Thoracic aorta (tissue), 2 donors: ENCODE results near the gene APH1B. TPM values are rescaled to one million over a fixed set of nuclear protein-coding genes. Genes with fewer than 3 reads are reported as not detected.

Experiments used
- ATAC-seq: fragments of 150-250 bp; one replicate; pipeline ENCODE4 v1.8.0; 2017; ENCODE audit warnings: low read depth; ENCODE audit not compliant: insufficient number of reproducible peaks, low FRiP score
- DNase-seq: peaks from one replicate; pipeline ENCODE4 v3.0.0-alpha.2; 2020; ENCODE audit warnings: low spot score
- H3K27ac ChIP-seq, 2 donors: fragments of 200-600 bp; sonication (generic); 1 replicate in 1 of 2; 2 replicates in 1 of 2; pipeline ENCODE4 v1.5.1; 2016; ENCODE audit warnings: mild to moderate bottlenecking in 2 of 2, moderate library complexity in 2 of 2
- H3K27me3 ChIP-seq: fragments of 200-600 bp; sonication (generic); replicated peaks from 2 replicates; pipeline ENCODE4 v1.6.0; 2016; ENCODE audit warnings: mild to moderate bottlenecking; ENCODE audit not compliant: insufficient read depth
- H3K36me3 ChIP-seq: fragments of 200-600 bp; sonication (generic); one replicate; pipeline ENCODE4 v1.5.1; 2016
- H3K4me1 ChIP-seq, 2 donors: fragments of 200-600 bp; sonication (generic); 1 replicate in 1 of 2; 2 replicates in 1 of 2; pipeline versions ENCODE4 v1.5.1 to v1.6.0; 2016; ENCODE audit warnings: low read depth in 2 of 2, mild to moderate bottlenecking in 1 of 2; ENCODE audit not compliant: control insufficient read depth in 1 of 2
- H3K4me3 ChIP-seq: fragments of 200-600 bp; sonication (generic); 2 replicates; pipeline ENCODE4 v1.5.1; 2016; ENCODE audit warnings: mild to moderate bottlenecking
- H3K9me3 ChIP-seq: fragments of 200-600 bp; sonication (generic); 2 replicates; pipeline ENCODE4 v1.5.1; 2016
- CTCF ChIP-seq: fragments of 200-600 bp; sonication (generic); IDR thresholded peaks from one replicate; pipeline ENCODE4 v1.5.1; 2019; ENCODE audit warnings: antibody characterized with exemption
- total RNA-seq, 2 donors: library from RNA; depleted of rRNA; stranded (reverse); fragments of >200 nt; gene quantifications; one replicate each; pipeline versions ENCODE4 v1.1.0 to v1.2.3, GENCODE V29; 2016

Gene APH1B
- total RNA-seq, 2 donors from 2014 or later: 16.2 to 22.2 TPM

GRCh38 chr15:63260791-63261190, 16.6 kb upstream of the APH1B start:
- no peak for DNase-seq
- no peak overlapping the region for H3K27ac ChIP-seq
- TF ChIP-seq CTCF: no peak
- H3K9me3 ChIP-seq: no peaks in the 10 kb centered on the region
- H3K36me3 ChIP-seq: peaks cover 21% of the 10 kb centered on the region
- ATAC-seq: no peak
- H3K4me1 ChIP-seq: peaks cover 9 to 16% of the 10 kb centered on the region in 2 donors
- no peaks in the 10 kb centered on the region for H3K27me3 ChIP-seq
- H3K4me3 ChIP-seq: no peak overlapping the region

DNA sequence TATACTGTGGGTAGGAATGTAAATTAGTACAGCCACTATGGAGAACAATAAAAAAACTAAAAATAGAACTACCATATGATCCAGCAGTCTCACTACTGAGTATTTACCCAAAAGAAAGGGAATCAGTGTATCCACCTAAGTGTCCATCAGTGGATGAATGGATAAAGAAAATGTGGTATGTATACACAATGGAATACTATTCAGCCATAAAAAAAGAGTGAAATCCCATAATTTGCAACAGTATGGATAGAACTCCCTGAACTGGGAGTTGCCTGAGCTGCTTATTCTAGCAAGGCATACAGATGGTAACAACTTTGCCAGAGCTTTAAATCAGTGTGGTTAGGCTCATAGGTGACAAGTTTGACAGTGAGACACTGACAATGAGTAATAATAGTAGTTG, 16.1 kb upstream of the APH1B start:
- no peak overlapping the region for H3K27ac ChIP-seq
- no peak overlapping the region for H3K4me3 ChIP-seq
- no peak for ATAC-seq
- peaks cover 6 to 10% of the 10 kb centered on the region in 2 donors for H3K4me1 ChIP-seq
- H3K36me3 ChIP-seq: peaks cover 25% of the 10 kb centered on the region
- no peaks in the 10 kb centered on the region for H3K27me3 ChIP-seq
- no peaks in the 10 kb centered on the region for H3K9me3 ChIP-seq
- TF ChIP-seq CTCF: no peak
- no peak for DNase-seq

DNA sequence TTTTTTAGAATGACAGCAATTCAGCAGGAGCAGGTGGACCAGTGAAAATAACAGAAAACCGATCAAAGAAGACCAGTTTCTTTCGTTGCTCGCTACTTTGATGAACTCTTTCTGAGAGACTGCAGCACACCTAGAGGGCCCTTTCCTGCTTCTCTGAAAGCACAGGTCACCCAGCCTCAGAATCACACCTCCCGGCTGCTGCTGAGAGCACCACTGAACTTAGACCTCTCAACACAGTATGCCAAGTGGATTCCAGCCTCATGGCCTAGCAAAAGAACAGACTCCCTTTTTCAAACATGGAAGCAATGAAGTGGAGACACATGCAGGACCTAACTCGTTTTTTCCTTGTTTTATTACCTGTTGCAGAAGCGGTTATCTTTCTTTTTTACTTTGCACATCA, 13.9 kb upstream of the APH1B start:
- no peak for ATAC-seq
- no peak overlapping the region for H3K27ac ChIP-seq
- no peak for DNase-seq
- no peaks in the 10 kb centered on the region for H3K4me1 ChIP-seq
- no peaks in the 10 kb centered on the region for H3K9me3 ChIP-seq
- H3K4me3 ChIP-seq: no peak overlapping the region
- H3K27me3 ChIP-seq: no peaks in the 10 kb centered on the region
- peaks cover 25% of the 10 kb centered on the region for H3K36me3 ChIP-seq
- no peak for TF ChIP-seq CTCF

DNA sequence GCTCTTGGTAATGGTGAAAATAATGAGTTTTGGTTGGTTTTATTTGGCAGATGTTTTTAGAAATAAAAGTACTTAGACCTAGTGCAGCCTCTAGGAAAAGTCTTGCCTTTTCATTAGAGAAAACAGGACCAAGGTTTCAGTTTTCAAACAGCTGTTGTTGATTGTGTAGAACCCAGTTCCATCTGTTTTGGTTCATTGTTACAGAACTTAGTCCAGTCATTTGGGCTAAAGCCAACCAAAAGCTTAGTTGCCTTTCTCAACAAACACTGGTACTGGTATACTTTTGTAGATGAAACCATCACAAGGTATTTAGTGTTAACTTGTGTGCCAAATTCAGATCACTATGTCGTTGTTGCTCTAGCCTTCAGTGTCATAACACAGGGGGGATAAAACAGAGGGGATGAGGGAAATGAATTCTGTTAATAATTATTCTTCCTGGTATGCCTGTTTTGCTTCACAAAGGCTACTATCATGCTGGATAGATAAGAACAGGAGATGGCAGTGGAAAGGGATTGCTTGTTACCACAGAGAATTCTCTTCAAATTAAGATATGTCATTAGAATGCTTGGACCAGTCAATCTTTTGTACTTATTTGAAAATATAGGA, 12.6 kb upstream of the APH1B start:
- no peak for TF ChIP-seq CTCF
- ATAC-seq (no peak), DNase-seq (no peak)
- H3K4me1 ChIP-seq: no peaks in the 10 kb centered on the region
- no peak overlapping the region for H3K4me3 ChIP-seq
- H3K27ac ChIP-seq: no peak overlapping the region
- peaks cover 21% of the 10 kb centered on the region for H3K36me3 ChIP-seq
- H3K27me3 ChIP-seq: no peaks in the 10 kb centered on the region
- no peaks in the 10 kb centered on the region for H3K9me3 ChIP-seq

GRCh38 chr15:63274427-63274826, 3.0 kb upstream of the APH1B start:
- H3K27me3 ChIP-seq: no peaks in the 10 kb centered on the region
- no peak for ATAC-seq
- no peak overlapping the region for H3K4me3 ChIP-seq
- peaks cover 6 to 19% of the 10 kb centered on the region in 2 donors for H3K4me1 ChIP-seq
- no peaks in the 10 kb centered on the region for H3K9me3 ChIP-seq
- H3K27ac ChIP-seq: no peak overlapping the region
- no peak for TF ChIP-seq CTCF
- DNase-seq: no peak
- H3K36me3 ChIP-seq: no peaks in the 10 kb centered on the region
